ENCODE results near the gene CFAP65.

GRCh38 chr2:219002395-219003266 lies 38.7 kb downstream of the CFAP65 start:
- TF ChIP-seq POLR2AphosphoS5 (IDR thresholded peaks at IDR 0.05), result no peak
- peak in 3 of 11 experiments; percentile 29 to 47 (median 38) for TF ChIP-seq CTCF (IDR thresholded peaks at IDR 0.05 in 8 of 11, conservative IDR thresholded peaks at IDR 0.05 in 3 of 11)

All from spleen (tissue), 7 donors.